ENCODE measurements around the gene ARFGEF2. TPM values are rescaled to one million over a fixed set of nuclear protein-coding genes. Genes with fewer than 3 reads are reported as not detected.
A peak's percentile ranks its signal among the peaks of the same experiment; 100 is the strongest.

Gene ARFGEF2
- total RNA-seq, 1 donor = 47.5 TPM

DNA sequence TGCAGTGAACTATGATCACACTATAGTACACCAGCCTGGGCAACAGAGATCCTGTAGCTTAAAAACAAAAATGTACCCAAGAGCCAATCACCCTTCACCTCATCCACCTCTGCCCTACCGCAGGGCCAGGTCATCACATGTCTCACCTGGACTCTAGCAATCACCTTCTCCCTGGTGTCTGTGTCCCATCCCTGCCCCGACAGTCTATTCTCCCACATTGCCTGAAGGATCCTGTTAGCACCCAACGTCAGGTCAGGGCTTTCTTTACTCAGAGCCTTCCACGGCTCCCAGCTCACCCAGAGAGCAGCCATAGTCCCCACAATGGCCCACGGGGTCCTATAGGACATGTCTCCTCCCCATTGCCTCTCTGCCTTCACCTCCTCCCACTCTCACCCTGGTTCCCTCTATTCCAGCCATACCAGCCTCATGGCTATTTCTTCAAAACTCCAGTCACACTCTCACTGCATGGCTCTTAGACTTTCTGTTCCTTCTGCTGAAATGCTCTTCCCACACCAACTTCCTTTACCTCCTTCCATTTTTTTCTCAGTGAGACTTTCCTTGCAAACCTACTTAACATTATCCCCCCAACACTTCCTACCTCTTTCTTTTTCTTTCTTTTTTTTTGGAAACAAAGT lies 22.5 kb upstream of the ARFGEF2 start:
- no peak for TF ChIP-seq CTCF (IDR thresholded peaks at IDR 0.05; ENCODE audit: insufficient read depth, low read depth, low read length)
- H3K4me3 ChIP-seq (ENCODE audit: low read depth, low read length) = no peak overlapping the region
- no peak for DNase-seq (ENCODE audit: low read depth)

DNA sequence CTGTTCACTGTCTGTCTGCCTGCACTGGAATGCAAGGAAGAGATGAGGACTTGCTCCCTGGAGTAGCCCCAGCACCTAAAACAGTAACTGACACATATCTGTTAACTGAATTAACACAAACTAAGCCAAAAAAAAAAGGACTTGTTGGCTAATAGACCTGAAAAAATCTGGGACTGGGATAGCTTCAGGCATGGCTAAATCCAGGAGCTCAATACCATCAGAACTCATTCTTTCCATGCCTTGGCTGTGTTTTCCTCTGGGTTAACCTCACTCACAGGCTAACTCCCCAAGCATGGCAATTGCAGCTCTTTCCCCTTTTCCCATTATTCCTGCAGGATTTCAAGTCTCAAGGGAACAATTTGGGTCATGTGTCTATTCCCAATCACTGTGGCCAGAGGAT lies 21.6 kb upstream of the ARFGEF2 start:
- H3K4me3 ChIP-seq (ENCODE audit: low read depth, low read length) = no peak overlapping the region
- DNase-seq (ENCODE audit: low read depth) = no peak
- no peak for TF ChIP-seq CTCF (IDR thresholded peaks at IDR 0.05; ENCODE audit: insufficient read depth, low read depth, low read length)

DNA sequence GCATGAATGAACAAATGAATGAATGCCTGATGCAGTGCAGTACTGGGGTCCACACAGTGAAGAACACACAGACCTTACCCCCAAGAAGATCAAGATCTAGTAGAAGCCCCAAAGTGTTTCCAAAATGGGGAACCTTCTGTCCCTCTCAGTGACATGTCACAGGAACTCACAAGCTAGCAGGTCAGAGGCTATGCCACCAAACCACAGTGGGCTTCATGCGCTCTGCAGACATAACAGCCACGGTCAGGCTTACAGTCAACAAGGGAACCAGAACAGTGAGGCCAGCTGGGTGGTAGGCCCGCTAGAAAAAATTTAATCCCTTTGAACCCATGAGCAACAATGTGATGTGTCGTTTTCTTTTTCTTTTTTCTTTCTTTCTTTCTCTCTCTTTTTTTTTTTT lies 20.2 kb upstream of the ARFGEF2 start:
- TF ChIP-seq CTCF (IDR thresholded peaks at IDR 0.05; ENCODE audit: insufficient read depth, low read depth, low read length) = no peak
- no peak overlapping the region for H3K4me3 ChIP-seq (ENCODE audit: low read depth, low read length)
- DNase-seq (ENCODE audit: low read depth) = no peak

- no peak for DNase-seq (ENCODE audit: low read depth)
- no peak overlapping the region for H3K4me3 ChIP-seq (ENCODE audit: low read depth, low read length)
- TF ChIP-seq CTCF (IDR thresholded peaks at IDR 0.05; ENCODE audit: insufficient read depth, low read depth, low read length) = no peak
Observed at GRCh38 chr20:48903705-48904104, 17.8 kb upstream of the ARFGEF2 start.

GRCh38 chr20:48904566-48905296 lies 16.8 kb upstream of the ARFGEF2 start:
- peak; percentile 82 for TF ChIP-seq CTCF (IDR thresholded peaks at IDR 0.05; ENCODE audit: insufficient read depth, low read depth, low read length)
- H3K4me3 ChIP-seq (ENCODE audit: low read depth, low read length) = no peak overlapping the region
- DNase-seq (ENCODE audit: low read depth) = peak; percentile 79

DNA sequence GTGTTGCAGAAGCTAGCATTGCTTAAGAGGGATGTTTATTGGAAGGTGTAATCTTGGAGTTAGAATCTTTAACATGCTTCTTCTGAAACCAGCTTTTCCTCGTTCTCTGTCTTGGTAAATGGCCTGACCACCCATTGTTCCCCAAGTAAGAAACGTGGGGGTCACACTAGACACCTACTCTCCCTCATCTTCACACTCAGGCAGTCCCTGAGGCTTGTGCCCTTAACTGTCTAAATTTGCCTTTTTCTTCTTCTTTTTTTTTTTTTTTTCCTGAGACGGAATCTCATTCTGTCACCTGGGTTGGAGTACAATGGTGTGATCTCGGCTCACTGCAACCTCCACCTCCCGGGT lies 16.2 kb upstream of the ARFGEF2 start:
- no peak for TF ChIP-seq CTCF (IDR thresholded peaks at IDR 0.05; ENCODE audit: insufficient read depth, low read depth, low read length)
- H3K4me3 ChIP-seq (ENCODE audit: low read depth, low read length) = no peak overlapping the region
- no peak for DNase-seq (ENCODE audit: low read depth)
